Measurements from ENCODE around the gene COMT. TPM values are rescaled to one million over a fixed set of nuclear protein-coding genes. Genes with fewer than 3 reads are reported as not detected.

COMT gene
- total and polyA plus RNA-seq, 9 of the 15 experiments (the other 6 are each of a cell fraction or from before 2014, with no cell fraction given): 12.5 to 351 (median 155) TPM

DNA sequence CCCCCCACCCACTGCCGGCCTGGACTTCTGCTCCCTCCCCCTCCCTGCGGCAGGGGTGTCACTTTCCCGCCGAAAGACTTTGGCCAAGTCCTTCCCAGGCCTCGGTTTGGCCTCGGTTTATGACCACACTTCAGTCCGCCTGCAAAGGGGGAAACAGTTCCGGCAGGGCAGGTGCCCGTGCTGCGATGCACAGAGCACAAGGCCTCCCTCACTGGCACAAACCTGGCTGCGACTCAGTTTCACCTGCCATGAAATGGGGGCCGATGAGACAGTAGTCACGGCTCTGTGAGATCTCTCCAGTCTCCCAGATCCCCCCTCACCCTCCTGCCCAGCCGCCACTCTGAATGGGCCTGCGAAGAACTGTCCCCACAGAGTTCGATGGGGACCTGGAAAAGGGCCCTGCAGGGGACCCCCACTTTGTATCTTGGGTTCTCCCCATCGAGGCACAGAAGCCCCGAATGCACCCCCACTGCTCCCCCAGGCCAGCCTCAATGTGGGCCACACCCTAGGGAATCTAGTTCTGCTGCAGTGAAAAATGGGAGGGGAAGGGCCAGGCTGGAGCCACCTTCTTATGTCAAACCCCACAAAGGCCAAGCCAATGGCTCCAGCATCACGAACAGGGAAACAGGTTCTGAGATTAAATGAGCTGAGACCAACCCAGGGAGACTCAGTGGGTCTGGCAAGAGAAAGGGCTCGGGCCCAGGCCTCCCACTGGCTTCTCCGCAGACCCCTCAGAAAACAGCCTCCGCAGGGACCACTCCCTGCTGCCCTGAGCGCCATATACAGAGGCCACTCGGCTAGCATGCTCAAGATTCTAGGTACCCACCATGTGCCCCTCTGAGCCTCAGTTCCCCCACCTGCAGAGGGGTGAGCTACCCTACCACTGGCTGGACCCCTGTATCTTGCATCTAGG lies 46.1 kb downstream of the COMT start (continued):
- TF ChIP-seq NEUROD1 (IDR thresholded peaks at IDR 0.05; ENCODE audit: borderline replicate concordance, low read depth, low read length, partially characterized antibody) (peak; percentile 15), MTA2 (IDR thresholded peaks at IDR 0.05; ENCODE audit: low read depth) (no peak), MYC (IDR thresholded peaks at IDR 0.05; ENCODE audit: low read depth, low read length) (no peak), MYC (CRISPR knock-in tag; IDR thresholded peaks at IDR 0.05; ENCODE audit: borderline replicate concordance, low read depth) (peak; percentile 72), MTF1 (CRISPR knock-in tag; IDR thresholded peaks at IDR 0.05; ENCODE audit: borderline replicate concordance) (peak; percentile 74; the same call in 1 of the 2 replicates), HSF4 (CRISPR knock-in tag; IDR thresholded peaks at IDR 0.05; ENCODE audit: borderline replicate concordance) (peak; percentile 81; the same call in 1 of the 2 replicates), ZNF717 (CRISPR knock-in tag; IDR thresholded peaks at IDR 0.05) (0 out of 2 replicates have a peak, but pooled peaks have one; percentile 83)
- TF ChIP-seq, protein P1, sequence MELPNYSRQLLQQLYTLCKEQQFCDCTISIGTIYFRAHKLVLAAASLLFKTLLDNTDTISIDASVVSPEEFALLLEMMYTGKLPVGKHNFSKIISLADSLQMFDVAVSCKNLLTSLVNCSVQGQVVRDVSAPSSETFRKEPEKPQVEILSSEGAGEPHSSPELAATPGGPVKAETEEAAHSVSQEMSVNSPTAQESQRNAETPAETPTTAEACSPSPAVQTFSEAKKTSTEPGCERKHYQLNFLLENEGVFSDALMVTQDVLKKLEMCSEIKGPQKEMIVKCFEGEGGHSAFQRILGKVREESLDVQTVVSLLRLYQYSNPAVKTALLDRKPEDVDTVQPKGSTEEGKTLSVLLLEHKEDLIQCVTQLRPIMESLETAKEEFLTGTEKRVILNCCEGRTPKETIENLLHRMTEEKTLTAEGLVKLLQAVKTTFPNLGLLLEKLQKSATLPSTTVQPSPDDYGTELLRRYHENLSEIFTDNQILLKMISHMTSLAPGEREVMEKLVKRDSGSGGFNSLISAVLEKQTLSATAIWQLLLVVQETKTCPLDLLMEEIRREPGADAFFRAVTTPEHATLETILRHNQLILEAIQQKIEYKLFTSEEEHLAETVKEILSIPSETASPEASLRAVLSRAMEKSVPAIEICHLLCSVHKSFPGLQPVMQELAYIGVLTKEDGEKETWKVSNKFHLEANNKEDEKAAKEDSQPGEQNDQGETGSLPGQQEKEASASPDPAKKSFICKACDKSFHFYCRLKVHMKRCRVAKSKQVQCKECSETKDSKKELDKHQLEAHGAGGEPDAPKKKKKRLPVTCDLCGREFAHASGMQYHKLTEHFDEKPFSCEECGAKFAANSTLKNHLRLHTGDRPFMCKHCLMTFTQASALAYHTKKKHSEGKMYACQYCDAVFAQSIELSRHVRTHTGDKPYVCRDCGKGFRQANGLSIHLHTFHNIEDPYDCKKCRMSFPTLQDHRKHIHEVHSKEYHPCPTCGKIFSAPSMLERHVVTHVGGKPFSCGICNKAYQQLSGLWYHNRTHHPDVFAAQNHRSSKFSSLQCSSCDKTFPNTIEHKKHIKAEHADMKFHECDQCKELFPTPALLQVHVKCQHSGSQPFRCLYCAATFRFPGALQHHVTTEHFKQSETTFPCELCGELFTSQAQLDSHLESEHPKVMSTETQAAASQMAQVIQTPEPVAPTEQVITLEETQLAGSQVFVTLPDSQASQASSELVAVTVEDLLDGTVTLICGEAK (IDR thresholded peaks at IDR 0.05): no peak
- TF ChIP-seq, protein P1 (CRISPR knock-in tag; IDR thresholded peaks at IDR 0.05): peak; percentile 10; the same call in 1 of the 2 replicates
- TF ChIP-seq, protein P2, sequence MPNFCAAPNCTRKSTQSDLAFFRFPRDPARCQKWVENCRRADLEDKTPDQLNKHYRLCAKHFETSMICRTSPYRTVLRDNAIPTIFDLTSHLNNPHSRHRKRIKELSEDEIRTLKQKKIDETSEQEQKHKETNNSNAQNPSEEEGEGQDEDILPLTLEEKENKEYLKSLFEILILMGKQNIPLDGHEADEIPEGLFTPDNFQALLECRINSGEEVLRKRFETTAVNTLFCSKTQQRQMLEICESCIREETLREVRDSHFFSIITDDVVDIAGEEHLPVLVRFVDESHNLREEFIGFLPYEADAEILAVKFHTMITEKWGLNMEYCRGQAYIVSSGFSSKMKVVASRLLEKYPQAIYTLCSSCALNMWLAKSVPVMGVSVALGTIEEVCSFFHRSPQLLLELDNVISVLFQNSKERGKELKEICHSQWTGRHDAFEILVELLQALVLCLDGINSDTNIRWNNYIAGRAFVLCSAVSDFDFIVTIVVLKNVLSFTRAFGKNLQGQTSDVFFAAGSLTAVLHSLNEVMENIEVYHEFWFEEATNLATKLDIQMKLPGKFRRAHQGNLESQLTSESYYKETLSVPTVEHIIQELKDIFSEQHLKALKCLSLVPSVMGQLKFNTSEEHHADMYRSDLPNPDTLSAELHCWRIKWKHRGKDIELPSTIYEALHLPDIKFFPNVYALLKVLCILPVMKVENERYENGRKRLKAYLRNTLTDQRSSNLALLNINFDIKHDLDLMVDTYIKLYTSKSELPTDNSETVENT (CRISPR knock-in tag; IDR thresholded peaks at IDR 0.05): peak; percentile 55; the same call in 1 of the 2 replicates
- TF ChIP-seq, protein P3, sequence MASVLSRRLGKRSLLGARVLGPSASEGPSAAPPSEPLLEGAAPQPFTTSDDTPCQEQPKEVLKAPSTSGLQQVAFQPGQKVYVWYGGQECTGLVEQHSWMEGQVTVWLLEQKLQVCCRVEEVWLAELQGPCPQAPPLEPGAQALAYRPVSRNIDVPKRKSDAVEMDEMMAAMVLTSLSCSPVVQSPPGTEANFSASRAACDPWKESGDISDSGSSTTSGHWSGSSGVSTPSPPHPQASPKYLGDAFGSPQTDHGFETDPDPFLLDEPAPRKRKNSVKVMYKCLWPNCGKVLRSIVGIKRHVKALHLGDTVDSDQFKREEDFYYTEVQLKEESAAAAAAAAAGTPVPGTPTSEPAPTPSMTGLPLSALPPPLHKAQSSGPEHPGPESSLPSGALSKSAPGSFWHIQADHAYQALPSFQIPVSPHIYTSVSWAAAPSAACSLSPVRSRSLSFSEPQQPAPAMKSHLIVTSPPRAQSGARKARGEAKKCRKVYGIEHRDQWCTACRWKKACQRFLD (CRISPR knock-in tag; IDR thresholded peaks at IDR 0.05): no peak
- TF ChIP-seq, protein P4, sequence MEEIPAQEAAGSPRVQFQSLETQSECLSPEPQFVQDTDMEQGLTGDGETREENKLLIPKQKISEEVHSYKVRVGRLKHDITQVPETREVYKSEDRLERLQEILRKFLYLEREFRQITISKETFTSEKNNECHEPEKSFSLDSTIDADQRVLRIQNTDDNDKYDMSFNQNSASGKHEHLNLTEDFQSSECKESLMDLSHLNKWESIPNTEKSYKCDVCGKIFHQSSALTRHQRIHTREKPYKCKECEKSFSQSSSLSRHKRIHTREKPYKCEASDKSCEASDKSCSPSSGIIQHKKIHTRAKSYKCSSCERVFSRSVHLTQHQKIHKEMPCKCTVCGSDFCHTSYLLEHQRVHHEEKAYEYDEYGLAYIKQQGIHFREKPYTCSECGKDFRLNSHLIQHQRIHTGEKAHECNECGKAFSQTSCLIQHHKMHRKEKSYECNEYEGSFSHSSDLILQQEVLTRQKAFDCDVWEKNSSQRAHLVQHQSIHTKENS (CRISPR knock-in tag; IDR thresholded peaks at IDR 0.05): no peak
